Measurements from ENCODE around the gene ABCA6.

DNA sequence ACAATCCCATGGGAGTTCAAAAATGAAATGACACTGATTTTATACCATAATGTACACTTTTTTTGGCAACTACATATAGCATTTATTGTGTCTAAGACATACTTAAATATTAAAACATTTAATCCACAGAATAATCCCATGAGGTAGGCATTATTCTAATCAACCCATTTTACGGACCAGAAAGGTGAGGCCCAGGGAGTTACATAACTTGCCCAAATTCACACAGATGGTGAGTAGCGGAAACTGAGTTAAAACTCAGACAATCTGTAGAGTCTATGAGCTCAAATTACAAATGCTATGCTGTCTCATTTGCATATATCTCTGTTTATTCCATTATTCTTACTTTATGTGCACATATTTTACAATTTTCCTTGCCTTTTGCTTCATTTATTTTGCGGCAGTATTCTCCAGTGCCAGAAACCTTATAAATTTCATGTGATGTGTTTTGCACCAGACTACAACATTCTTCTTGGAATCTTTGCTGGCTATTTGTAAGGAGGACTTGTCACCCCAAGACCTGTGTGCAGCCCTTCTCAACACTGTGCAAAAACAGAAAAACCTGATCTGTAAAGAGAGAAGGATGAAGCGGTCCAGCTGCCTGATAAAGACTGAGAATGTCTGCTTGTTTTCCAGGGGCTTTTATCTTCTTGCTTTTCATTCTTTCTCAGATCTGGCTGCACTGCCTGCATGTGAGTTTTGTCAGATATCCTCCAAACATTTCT is 78.7 kb downstream of the ABCA6 start:
- TF ChIP-seq POLR2A (IDR thresholded peaks at IDR 0.05): no peak
- TF ChIP-seq, protein P1, sequence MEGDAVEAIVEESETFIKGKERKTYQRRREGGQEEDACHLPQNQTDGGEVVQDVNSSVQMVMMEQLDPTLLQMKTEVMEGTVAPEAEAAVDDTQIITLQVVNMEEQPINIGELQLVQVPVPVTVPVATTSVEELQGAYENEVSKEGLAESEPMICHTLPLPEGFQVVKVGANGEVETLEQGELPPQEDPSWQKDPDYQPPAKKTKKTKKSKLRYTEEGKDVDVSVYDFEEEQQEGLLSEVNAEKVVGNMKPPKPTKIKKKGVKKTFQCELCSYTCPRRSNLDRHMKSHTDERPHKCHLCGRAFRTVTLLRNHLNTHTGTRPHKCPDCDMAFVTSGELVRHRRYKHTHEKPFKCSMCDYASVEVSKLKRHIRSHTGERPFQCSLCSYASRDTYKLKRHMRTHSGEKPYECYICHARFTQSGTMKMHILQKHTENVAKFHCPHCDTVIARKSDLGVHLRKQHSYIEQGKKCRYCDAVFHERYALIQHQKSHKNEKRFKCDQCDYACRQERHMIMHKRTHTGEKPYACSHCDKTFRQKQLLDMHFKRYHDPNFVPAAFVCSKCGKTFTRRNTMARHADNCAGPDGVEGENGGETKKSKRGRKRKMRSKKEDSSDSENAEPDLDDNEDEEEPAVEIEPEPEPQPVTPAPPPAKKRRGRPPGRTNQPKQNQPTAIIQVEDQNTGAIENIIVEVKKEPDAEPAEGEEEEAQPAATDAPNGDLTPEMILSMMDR (IDR thresholded peaks at IDR 0.05): no peak
